ENCODE data around the gene DCP1B. TPM values are rescaled to one million over a fixed set of nuclear protein-coding genes. Genes with fewer than 3 reads are reported as not detected.
A peak's percentile ranks its signal among the peaks of the same experiment; 100 is the strongest.

DCP1B gene
- total RNA-seq, 2 donors from 2014 or later: 18.3 to 35.4 TPM

GRCh38 chr12:1927751-1928351 lies 76.4 kb downstream of the DCP1B start:
- no peak overlapping the region for H3K27ac ChIP-seq (ENCODE audit: low read depth, low read length)
- no peaks in the 10 kb centered on the region for H3K36me3 ChIP-seq (ENCODE audit: control insufficient read depth, insufficient read depth, low read length)
- H3K9me3 Mint-ChIP-seq: no peaks in the 10 kb centered on the region
- no peaks in the 10 kb centered on the region for H3K27me3 ChIP-seq (ENCODE audit: control insufficient read depth, insufficient read depth, low read length, poor library complexity, severe bottlenecking)
- WGBS, 2 experiments (ENCODE audit: insufficient coverage in 1 of 2, insufficient read length in 1 of 2): 90% methylated on average over 15 of the region's 15 CpGs
- H3K27me3 Mint-ChIP-seq (ENCODE audit: insufficient read depth): no peaks in the 10 kb centered on the region
- H3K27ac Mint-ChIP-seq: no peak overlapping the region
- H3K36me3 Mint-ChIP-seq (ENCODE audit: low read depth): no peaks in the 10 kb centered on the region
- H3K4me1 Mint-ChIP-seq: no peaks in the 10 kb centered on the region
- H3K4me1 ChIP-seq (ENCODE audit: control insufficient read depth, insufficient read depth, low read length): no peaks in the 10 kb centered on the region
- no peaks in the 10 kb centered on the region for H3K9me3 ChIP-seq (ENCODE audit: control insufficient read depth, low read length)
- H3K4me3 ChIP-seq (ENCODE audit: low read length): no peak overlapping the region
- H3K9ac ChIP-seq (ENCODE audit: extremely low read depth, low read length, poor library complexity, severe bottlenecking): no peak overlapping the region
- TF ChIP-seq CTCF (conservative IDR thresholded peaks at IDR 0.05): no peak
- DNase-seq: peak; percentile 50
- no peak overlapping the region for H3K4me3 Mint-ChIP-seq

- H3K36me3 Mint-ChIP-seq (ENCODE audit: low read depth): no peaks in the 10 kb centered on the region
- H3K9me3 Mint-ChIP-seq: no peaks in the 10 kb centered on the region
- DNase-seq: peak; percentile 37
- Histone ChIP-seq H3K9ac (ENCODE audit: extremely low read depth, low read length, poor library complexity, severe bottlenecking) (no peak overlapping the region), H3K27me3 (ENCODE audit: control insufficient read depth, insufficient read depth, low read length, poor library complexity, severe bottlenecking) (no peaks in the 10 kb centered on the region), H3K36me3 (ENCODE audit: control insufficient read depth, insufficient read depth, low read length) (no peaks in the 10 kb centered on the region), H3K27ac (ENCODE audit: low read depth, low read length) (no peak overlapping the region), H3K4me3 (ENCODE audit: low read length) (no peak overlapping the region), H3K9me3 (ENCODE audit: control insufficient read depth, low read length) (no peaks in the 10 kb centered on the region), H3K4me1 (ENCODE audit: control insufficient read depth, insufficient read depth, low read length) (no peaks in the 10 kb centered on the region)
- H3K4me1 Mint-ChIP-seq: no peaks in the 10 kb centered on the region
- H3K27ac Mint-ChIP-seq: no peak overlapping the region
- 90 to 95% methylated on average over 9 to 11 of the region's 11 CpGs for WGBS, 2 experiments (ENCODE audit: insufficient coverage in 1 of 2, insufficient read length in 1 of 2)
- no peaks in the 10 kb centered on the region for H3K27me3 Mint-ChIP-seq (ENCODE audit: insufficient read depth)
- TF ChIP-seq CTCF (conservative IDR thresholded peaks at IDR 0.05): no peak
- no peak overlapping the region for H3K4me3 Mint-ChIP-seq
These were observed 77.1 kb downstream of the DCP1B start for GRCh38 chr12:1927051-1927680.

- Histone ChIP-seq H3K27ac (ENCODE audit: low read depth, low read length) (no peak overlapping the region), H3K4me3 (ENCODE audit: low read length) (no peak overlapping the region), H3K9me3 (ENCODE audit: control insufficient read depth, low read length) (no peaks in the 10 kb centered on the region), H3K4me1 (ENCODE audit: control insufficient read depth, insufficient read depth, low read length) (no peaks in the 10 kb centered on the region), H3K27me3 (ENCODE audit: control insufficient read depth, insufficient read depth, low read length, poor library complexity, severe bottlenecking) (no peaks in the 10 kb centered on the region), H3K36me3 (ENCODE audit: control insufficient read depth, insufficient read depth, low read length) (no peaks in the 10 kb centered on the region), H3K9ac (ENCODE audit: extremely low read depth, low read length, poor library complexity, severe bottlenecking) (no peak overlapping the region)
- no peak overlapping the region for H3K4me3 Mint-ChIP-seq
- DNase-seq: peak; percentile 41
- H3K36me3 Mint-ChIP-seq (ENCODE audit: low read depth): no peaks in the 10 kb centered on the region
- no peak for TF ChIP-seq CTCF (conservative IDR thresholded peaks at IDR 0.05)
- no peaks in the 10 kb centered on the region for H3K27me3 Mint-ChIP-seq (ENCODE audit: insufficient read depth)
- WGBS, 2 experiments (ENCODE audit: insufficient coverage in 1 of 2, insufficient read length in 1 of 2): 91 to 92% methylated on average over 7 of the region's 7 CpGs
- H3K4me1 Mint-ChIP-seq: no peaks in the 10 kb centered on the region
- no peak overlapping the region for H3K27ac Mint-ChIP-seq
- no peaks in the 10 kb centered on the region for H3K9me3 Mint-ChIP-seq
These were observed 78.0 kb downstream of the DCP1B start for GRCh38 chr12:1926251-1926657.

Measured in endodermal cell (in vitro differentiated cells).